Activated CD8-positive, alpha-beta memory T cell treated with anti-CD3 and anti-CD28 coated beads, Interleukin-2, amount 50 U/mL, for 1 hour (primary cell): ENCODE measurements around the gene SERPINA5.
"Not testable (repeated sequence)": the region's sequence is repeated elsewhere in the genome, so short reads cannot be mapped to it uniquely, and the experiment has no call there.

Source experiments
- DNase-seq: peaks from one replicate; pipeline ENCODE4 v3.0.0-alpha.2; 2020; ENCODE audit errors: extremely low read depth

SERPINA5 gene

DNA sequence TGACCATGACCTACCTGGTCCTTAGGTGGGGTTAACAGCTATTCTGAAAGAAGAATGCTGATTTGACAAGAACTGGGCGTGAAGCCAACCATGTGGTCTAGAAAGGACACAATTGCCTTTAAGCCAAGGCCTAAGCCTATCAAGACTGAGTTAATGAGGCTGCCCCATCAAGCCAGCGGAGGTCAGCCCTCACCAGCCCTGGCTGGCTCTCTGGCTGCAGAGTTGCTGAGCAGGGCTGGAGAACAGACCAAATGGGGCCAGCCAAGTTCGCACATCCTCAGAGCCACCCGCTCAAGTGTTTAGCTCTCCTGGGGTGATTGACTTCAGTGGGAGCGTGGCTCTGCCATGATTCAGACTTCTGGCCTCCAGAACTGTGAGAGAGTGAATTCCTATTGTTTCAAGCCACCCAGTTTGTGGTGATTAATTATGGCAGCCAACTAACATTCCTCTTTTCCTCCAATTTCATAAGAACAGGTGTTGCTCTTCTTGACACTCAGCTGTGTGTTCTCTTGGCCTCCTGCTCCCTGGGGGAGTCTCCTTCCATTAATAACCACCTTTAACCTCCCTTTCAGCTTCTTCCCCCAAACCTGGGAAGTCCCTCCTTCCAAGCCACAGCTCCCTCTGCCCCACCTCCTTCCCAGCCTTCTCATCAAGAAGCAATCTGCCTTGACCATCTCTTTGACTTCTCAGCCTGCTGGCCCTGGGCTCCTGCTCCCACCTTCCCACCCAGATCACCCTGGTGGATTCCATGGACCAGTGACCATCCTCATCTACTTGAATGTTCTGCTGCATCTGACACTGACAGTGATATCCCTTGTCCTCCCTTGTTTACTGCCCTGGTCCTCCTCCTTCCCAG, 5.3 kb upstream of the SERPINA5 start:
- DNase-seq: no peak

DNA sequence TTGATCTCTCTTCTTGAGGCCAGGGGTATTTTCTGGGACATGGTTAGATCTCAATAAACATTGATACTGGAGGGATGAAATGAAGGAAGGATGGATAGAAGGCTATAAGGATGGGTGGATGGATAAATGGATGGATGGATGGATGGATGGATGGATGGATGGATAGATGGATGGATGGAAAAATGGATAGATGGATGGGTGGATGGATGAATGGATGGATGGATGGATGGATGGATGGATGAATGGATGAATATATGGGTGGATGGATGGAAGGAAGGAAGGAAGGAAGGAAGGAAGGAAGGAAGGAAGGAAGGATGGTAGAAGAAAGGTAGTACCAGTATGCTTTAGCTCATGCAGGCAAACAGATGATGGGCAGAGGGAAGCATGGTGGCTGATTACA, 3.8 kb upstream of the SERPINA5 start:
- not testable (repeated sequence) for DNase-seq

DNA sequence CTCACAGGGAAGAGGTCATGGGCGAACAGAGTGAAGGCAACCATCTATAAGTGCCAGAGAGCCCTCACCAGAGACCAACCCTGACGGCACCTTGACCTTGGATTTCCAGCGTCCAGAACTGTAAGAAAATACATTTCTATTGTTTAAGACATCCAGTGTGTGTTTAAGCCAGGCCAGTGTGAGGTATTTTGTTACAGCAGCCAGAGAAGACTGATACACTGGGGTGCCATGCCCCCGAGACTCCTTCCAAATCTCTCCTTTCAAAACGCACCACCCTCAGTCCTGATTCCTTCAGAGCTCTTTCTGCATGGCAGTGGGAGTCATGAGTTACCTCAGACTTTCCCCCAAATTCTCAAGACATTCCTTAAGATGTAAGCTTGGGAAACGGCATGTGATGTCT, 2.5 kb upstream of the SERPINA5 start:
- no peak for DNase-seq

DNA sequence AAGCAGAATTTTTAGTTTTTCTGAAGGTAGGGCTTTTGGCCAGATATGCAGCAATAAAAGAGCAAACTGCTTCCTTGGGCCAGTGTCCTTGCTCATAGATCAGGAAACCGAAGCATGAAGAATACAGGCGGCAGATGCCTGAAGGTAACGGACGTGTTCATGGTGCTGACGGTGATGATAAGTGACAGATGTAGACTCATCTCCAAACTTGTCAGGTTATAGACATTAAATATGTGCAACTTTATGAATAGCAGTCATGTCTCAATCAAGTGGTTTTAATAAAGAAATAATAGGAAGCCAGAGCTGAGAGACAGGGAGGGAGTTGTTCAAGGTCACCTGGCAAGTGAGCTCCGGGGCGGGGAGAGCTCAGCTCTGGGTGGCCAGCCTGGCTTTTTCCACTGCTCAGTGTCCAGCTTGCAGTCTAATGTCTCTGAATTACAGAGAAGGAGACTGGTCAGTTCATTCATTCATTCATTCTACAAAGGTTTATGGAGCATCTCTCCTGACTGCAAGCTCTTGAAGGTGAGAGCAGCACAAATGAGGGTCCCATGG, 1.0 kb downstream of the SERPINA5 start:
- no peak for DNase-seq

DNA sequence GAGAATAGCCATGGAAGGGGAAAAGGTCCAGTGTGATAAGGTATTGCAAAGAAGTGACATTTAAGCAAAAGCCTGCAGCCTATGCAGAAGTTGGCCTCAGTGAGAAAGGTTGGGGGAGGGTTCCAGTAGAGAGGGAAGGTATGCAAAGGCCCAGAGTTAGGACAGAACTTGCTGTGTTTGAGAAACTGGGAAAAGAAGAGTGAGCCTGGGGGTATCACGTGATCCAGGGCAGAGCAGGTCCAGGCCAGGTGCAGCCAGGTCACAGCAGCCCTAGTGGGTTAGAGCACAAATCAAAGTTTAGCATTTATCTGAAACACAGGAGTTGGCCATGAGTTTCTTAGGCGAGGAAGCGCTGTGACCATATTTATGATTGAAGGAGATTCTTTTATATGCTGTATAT, 1.6 kb downstream of the SERPINA5 start:
- no peak for DNase-seq

DNA sequence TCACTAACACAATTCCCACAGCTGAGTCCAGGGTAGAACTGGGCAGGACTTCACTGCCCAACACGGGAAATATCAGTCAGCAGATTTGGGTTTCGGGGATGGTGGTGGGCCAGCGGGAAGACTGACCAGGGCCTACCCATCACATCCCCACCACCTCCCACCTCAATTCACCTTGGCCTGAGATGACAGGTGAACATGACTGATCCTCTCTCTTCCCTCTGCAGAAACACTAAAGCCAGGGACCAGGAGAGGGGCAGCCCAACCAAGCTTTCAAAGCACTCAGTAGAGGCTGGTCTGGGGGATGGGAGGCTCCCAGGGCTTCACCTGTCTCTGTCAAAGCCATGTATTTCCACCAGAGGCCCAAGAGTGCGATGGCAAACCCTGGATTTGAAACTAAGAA, 2.3 kb downstream of the SERPINA5 start:
- DNase-seq: no peak

DNA sequence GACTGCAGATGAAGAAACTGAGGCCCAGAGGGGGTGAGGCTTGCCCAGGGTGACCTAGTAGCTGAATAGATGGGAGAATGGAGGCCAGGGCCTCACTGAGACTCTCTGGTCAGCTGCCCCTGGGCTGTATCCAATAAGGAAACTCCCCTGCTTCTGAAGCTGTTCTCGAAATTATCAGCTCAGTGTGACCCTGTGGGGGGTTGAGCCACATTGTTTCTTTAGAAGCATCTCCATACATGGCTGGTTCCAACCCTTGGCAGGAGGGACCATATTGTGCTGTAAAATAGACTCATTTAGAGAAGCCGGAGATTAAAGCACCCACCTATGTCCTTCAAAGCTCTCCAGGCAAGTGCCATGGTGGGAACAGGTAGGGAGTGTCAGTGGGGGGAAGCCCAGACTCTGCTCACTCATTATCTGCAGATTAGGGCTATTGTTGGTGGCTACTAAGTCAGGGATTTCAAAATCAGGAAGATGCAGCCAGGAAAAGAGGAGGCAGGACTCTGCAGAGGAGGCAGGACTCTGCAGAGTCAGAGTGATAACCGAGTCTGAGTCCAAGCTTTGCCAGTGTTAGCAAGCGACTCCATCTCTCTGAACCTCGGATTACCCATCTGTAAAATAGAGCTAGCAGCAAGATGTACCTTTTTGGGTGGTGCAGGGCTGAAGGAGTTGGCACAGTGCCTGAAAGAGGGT, 3.5 kb downstream of the SERPINA5 start:
- no peak for DNase-seq

DNA sequence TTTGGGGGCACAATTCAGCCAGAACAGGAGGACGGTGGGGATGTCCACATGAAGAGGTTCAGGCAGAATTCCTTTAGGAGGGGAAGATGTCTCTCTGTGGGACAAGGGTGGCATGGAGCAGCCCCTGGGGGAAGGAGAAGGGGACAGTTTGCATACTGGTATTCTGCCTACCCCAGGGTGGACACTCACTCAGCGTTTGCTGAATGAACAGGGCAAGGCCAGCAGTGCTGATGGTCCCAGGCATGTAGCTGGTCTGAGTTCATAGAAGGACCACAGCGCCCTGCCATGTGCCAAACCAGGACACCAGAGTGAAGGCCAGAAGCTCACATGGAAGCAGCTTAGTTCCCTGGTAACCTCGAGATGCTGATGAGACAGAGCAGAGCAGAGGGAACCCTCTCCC, 5.4 kb downstream of the SERPINA5 start:
- no peak for DNase-seq

DNA sequence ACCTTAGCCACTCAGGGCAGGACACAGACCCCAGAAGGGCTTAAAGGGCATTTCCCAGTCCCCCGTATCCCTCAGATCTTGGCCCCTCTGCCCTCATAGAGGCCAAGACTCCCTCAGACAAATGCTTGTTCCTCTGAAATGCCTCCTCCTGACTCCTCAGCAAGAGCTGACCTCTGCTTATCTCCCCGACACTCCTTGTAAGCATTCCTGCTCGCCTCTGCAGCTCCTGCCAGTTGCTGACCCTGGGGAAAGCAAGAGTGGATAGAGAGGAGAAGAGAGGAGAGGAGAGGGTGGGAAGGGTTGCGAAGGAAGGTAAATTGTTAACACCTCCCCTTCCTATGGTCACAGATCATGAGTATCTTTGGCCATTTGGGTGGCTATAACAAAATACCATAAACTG, 7.1 kb downstream of the SERPINA5 start:
- no peak for DNase-seq

DNA sequence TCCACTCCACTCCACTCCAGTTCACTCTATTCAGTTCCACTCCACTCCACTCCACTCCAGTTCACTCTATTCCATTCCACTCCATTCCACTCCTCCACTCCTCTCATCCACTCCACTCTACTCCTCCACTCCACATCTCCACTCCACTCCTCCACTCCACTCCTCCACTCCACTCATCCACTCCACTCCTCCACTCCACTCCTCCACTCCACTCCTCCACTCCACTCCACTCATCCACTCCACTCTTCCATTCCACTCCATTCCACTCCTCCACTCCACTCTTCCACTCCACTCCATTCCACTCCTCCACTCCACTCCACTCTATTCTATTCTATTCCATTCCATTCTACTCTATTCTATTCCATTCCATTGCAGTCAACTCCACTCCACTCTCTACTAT, 9.8 kb downstream of the SERPINA5 start:
- no peak for DNase-seq

DNA sequence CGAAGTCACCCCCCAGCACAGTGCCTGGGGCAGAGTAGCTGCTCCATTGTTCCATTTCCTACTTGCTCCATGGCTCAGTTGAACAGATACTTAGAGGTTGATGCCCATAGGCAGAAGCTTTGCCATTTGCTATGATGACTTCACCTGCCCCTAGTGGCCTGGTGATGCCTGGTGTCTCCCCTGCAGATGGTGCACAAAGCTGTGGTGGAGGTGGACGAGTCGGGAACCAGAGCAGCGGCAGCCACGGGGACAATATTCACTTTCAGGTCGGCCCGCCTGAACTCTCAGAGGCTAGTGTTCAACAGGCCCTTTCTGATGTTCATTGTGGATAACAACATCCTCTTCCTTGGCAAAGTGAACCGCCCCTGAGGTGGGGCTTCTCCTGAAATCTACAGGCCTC, 10.6 kb downstream of the SERPINA5 start:
- DNase-seq: no peak

DNA sequence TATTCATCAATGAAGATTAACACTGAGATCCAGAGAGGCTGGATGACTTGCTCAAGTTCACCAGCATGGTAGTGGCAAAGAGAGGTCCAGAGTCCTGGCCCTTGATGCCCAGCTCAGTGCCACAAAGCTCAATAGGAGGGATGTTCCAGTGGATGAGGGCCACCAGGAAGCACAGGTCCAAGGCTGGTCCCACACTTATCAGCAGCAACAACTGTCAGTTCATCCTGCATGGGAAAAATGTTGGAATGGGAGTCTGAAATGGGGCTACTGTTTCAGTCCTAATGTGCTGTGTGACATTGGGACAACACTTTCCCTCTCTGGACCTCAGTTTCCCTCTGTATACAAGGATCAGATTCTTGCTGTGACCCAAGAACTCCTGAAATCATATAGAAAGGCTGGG, 11.2 kb downstream of the SERPINA5 start:
- no peak for DNase-seq

DNA sequence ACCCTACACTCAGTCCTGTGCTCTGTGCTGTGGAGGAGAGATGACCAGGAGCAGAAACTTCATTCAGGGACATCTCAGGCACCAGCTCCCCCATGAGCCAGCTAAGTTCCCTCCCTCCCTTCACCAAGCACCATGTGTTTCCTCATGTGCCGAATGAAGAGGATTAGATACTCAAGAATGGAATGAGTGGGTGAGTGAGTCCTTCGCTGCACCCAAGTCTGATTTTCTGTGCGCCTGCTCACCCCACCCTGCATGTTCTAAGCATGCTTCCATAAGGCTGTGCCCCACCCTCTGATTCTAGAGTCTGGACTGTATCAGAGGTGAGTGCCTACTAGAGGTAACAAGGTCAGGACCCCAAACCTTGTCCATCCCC, 12.1 kb downstream of the SERPINA5 start:
- DNase-seq: no peak

DNA sequence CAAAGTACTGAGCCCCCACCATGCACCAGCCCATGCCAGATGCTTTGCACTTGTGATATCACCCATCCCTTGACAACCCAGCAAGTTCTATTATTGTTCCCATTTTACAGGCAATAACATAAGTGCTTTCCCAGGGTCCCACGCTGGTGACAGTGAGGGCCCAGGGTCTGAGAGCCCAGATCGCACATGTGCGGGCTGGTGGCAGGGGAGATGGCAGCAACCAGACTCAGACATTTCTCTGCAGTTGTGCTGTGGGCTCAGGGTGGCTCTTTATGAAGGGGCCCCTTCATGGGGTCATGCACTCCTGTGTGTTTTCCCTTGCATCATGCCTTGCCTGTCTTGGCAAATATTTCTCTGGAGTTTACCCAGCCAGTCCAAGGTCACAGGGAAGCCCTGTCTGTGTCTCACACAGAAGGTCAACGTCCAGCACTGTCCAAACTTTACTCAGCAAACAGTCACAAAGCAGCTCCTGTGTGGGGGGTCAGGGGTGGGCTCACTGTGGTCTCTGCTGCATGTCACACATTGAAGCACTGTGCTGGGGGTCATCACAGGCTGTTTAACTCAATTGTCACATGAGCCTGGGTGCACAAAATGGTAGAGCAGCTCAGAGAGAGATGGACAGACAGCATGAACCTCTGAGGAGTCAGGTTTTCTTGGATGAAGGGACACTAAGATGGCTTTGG, 12.7 kb downstream of the SERPINA5 start:
- DNase-seq: no peak

DNA sequence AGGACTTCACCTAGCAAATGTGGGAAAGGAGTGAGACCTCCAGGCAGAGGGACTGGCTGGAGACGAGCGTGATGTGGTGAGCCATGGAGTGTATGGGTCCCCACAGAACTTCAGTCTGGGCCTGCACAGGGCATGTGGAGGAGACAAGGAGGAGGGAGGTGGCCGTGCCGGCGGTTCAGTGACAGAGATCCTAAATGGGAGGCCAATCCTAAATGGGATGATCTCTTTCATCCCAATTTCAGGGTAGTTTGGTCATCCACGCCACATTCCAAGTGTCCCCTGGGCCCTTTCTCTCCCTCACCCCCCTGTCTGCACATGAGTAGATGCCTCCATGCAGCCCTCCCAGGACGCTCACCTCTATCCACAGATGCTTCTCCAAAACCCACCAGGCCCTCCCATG, 13.2 kb downstream of the SERPINA5 start:
- DNase-seq: no peak

DNA sequence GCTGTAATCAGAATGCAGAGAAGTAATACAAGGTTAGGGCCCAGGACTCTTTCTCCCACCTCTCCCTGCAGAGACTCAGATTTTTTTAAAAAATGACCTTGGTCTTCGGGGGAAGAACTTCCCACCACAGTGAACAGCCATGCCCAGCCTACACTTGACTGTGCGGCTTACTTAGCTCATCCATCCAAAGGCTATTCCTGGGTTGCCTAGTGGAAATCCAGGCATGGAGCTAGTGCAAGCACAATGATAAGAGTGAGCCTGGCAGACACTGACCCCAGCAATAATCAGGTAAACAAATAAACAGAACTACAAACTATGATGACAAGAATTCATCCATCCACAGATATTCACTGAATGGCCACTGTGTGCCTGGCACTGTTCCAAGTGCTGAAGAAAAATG, 14.7 kb downstream of the SERPINA5 start:
- DNase-seq: no peak

DNA sequence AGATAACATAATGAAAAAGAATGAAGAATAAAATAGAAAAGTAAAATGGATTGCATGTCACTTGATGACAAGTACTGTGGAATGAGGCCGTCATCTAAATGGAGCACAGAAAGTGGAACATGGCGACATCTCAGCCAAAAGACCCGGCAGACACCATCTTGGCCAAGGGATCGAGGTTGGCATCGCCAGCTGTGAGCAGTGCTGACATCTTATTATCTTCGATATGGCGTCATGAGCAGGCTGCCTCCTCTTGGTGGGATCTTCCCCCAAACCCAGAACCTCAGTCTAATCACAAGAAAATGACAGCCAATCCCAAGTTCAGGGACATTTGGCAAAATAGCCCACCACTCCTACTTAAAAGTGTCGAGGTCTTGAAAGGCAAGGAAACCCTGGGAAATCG, 15.1 kb downstream of the SERPINA5 start:
- DNase-seq: no peak

DNA sequence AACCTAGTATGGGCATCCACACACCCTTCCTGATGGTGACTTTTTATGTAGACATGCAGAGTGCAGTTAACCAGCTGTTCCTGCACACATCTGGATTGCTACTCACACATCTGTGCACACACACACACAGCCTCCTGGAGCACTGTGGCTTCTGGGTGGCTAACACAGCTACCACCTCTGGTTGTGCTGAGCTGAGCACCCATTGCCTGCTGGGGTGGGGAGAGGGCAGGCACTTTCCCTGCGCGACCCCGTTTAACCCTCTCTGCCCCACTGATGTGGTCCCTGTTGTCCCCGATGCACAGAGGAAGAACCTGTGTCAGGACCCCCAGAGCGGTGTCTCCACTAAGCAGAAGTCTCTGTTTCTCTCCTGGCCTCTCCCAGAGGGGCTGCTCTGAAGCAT, 16.6 kb downstream of the SERPINA5 start:
- DNase-seq: no peak

DNA sequence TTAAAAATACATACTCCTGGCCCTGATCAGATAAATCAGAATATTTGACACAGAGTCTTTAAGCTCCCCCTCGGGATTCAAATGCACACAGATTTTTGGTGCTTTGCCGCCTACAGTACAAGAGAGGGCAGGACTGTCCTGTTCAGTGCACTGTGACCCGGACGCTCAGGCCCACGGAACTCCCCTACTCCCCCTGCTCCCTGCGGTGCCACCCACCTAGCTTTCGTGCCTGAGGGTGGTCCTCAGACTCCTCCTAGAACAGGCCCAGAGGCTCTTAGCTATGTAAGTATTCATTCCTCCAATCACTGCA, 17.2 kb downstream of the SERPINA5 start:
- no peak for DNase-seq

DNA sequence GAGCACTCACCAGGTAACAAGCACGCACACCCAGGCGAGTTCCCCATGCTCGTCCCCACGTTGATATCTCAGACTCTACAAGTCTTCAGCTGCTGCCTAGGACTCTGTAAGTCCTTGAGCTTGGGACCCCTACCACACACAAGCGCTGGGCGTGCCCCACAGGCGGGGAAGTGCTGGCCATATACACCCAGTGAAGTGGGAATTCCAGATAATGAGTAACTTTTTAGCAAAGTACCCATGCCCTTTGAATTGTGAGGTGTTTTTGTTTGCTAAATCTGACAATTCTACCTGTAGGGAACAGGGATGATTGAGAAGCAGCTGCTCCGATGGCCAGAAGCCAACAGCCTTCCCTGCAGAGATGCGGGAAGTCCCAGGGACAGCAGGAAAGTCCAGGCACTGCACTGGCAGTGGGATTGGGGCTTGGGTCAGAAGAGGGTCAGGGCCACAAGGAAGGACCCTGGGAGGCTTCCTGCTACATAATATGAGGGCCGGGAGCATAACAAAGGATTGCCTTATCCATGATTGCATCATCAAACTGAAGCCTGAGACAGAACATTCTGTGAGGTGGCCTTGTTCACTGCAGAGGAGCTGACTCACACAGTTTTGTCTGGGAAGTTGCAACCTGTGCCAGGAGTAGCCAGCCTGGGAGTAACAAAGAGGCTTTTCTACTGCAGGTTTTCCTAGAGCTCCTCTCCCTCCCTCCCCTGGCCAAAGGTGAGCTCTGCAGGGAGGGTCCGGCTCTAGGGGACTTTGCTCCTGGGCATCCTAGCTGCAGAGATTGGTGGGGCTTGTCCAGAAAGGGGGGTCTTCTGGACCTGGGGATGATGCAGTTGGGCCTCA, 17.8 kb downstream of the SERPINA5 start:
- no peak for DNase-seq

DNA sequence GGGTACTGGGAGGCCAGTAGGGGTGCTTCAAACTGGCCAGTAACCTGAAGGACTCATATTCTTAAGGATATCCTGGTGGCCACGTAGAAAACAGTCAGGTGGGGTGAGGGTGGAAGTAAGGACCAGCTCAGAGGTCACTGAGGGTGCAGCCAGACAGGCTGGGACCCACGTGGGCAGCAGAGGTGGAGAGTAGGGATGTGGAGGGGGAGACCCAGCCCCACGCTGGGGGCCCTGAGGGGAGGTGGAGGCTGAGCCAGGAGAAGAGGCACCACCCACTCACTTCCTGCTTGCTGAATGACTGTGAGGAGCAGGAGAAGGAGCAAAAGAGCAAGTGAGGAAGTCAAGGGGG, 18.4 kb downstream of the SERPINA5 start:
- no peak for DNase-seq

DNA sequence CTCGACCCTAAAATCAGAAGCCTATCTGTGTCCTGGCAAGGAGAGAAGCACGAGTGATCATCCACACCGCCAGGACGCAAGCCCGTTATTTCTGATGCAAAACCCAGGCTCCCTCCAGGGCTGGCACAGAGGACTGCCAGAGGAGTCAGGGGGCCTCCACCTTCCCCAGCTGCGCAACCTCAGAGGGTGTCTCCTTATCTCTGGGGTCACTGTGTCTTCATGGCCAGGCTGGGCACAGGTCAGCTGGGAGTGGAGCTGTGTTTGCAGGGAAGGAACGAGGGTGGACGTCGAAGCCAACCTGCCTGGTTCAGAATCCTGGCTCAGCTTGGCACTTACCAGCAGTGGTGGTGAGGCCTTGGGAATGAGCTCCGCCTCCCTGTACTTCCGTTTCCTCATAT, 18.9 kb downstream of the SERPINA5 start:
- DNase-seq: no peak
